ENCODE results near the gene OR51B5.
A peak's percentile ranks its signal among the peaks of the same experiment; 100 is the strongest.
"Not testable (repeated sequence)": the region's sequence is repeated elsewhere in the genome, so short reads cannot be mapped to it uniquely, and the experiment has no call there.

The OR51B5 gene

GRCh38 chr11:5366856-5367255, 23.5 kb upstream of the OR51B5 start:
- H3K4me3 ChIP-seq, result no peak overlapping the region
- no peaks in the 10 kb centered on the region for H4K20me1 ChIP-seq
- H3K4me2 ChIP-seq, result peak overlapping the region in 3 of 11 experiments; percentile 36 to 80 (median 59); a peak in 6 of 22 replicates
- no peaks in the 10 kb centered on the region for H3K36me3 ChIP-seq
- H3K9ac ChIP-seq, result no peak overlapping the region
- TF ChIP-seq Cebpa-rat (IDR thresholded peaks at IDR 0.05), result no peak
- H3K27me3 ChIP-seq, result no peaks in the 10 kb centered on the region
- 0 out of 22 replicates have a peak, but pooled peaks cover 0 to 3% (median 0%) of the 10 kb centered on the region in 11 experiments for H3K9me3 ChIP-seq (replicated peaks in 1 of 11)
- H3K4me1 ChIP-seq, result peaks cover 4 to 29% (median 13%) of the 10 kb centered on the region in 10 experiments; a peak in 16 of 20 replicates
- peak overlapping the region in 2 of 11 experiments; percentile 37 to 60; a peak in 3 of 22 replicates for H3K27ac ChIP-seq

DNA sequence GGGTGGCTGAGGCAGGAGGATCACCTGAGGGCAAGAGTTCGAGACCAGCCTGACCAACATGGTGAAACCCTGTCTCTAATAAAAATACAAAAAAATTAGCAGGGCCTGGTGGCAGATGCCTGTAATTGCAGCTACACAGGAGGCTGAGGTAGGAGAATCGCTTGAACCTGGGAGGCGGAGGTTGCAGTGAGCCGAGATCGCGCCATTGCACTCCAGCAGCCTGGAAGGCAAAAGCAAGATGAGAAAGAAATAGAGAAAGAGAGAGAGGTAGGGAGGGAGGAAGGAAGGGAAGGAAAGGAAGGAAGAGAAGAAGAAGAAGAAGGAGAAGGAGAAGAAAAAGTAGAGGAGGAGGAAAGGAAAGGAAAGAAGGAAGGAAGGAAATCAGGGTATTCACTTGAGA, 23.0 kb upstream of the OR51B5 start:
- H3K4me3 ChIP-seq; H3K36me3 ChIP-seq; H3K9me3 ChIP-seq (replicated peaks in 1 of 11); H3K9ac ChIP-seq; H4K20me1 ChIP-seq; H3K27me3 ChIP-seq: not testable (repeated sequence)
- Histone ChIP-seq H3K27ac (peak overlapping the region in 1 of 11 experiments; percentile 60; a peak in 1 of 22 replicates), H3K4me1 (peaks cover 4 to 29% (median 13%) of the 10 kb centered on the region in 10 experiments; a peak in 16 of 20 replicates), H3K4me2 (peak overlapping the region in 2 of 11 experiments; percentile 36 to 80; a peak in 3 of 22 replicates)

DNA sequence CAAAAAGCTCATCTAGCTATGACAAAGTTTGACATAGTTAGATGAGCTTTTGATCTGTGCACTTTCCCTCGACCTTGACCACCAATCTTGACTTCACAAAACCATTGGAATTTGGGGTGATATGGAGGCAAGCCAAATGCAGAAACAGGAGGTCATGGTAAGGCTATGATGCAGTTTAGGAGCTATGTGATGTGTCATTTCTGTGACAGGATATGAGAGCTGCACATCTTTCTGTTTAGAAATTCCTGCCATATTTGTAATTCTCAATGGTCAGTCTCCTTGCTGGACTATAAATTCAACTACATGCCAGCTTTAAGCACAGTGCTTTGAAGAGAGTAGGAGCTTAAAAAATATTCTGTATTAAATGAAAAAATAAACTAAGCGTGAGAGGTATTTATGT, 20.9 kb upstream of the OR51B5 start:
- H3K4me3 ChIP-seq, result no peak overlapping the region
- no peaks in the 10 kb centered on the region for H3K36me3 ChIP-seq
- H3K9me3 ChIP-seq (replicated peaks in 1 of 11), result peaks cover 0 to 5% (median 0%) of the 10 kb centered on the region in 11 experiments; a peak in 3 of 22 replicates
- H3K4me2 ChIP-seq, result peak overlapping the region in 8 of 11 experiments; percentile 12 to 55 (median 34); a peak in 12 of 22 replicates
- H4K20me1 ChIP-seq, result no peaks in the 10 kb centered on the region
- H3K27me3 ChIP-seq, result no peaks in the 10 kb centered on the region
- H3K9ac ChIP-seq, result no peak overlapping the region
- peaks cover 4 to 29% (median 13%) of the 10 kb centered on the region in 10 experiments; a peak in 16 of 20 replicates for H3K4me1 ChIP-seq
- H3K27ac ChIP-seq, result no peak overlapping the region
- no peak for TF ChIP-seq Cebpa-rat (IDR thresholded peaks at IDR 0.05)

DNA sequence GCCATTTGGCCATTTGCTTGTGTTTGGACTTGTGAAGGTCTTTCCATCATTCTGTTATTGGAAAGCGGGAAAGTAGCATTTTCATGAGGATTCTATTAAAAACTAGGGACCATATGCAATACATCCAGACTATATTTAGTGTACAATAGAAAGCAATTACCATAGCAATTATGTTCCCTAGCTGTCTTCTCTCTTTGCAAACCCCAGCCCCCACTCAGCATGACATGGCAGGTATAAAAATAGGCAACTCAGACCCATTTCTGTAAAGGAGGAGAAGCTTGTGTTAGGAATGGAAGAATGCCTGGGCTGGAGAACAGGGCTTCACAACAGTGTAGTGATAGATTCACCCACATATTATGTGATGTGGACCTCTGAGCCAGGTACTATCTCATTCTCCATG, 20.4 kb upstream of the OR51B5 start:
- H3K4me1 ChIP-seq, result peaks cover 4 to 29% (median 13%) of the 10 kb centered on the region in 10 experiments; a peak in 16 of 20 replicates
- H4K20me1 ChIP-seq, result no peaks in the 10 kb centered on the region
- H3K4me3 ChIP-seq, result no peak overlapping the region
- no peaks in the 10 kb centered on the region for H3K36me3 ChIP-seq
- H3K4me2 ChIP-seq, result peak overlapping the region in 2 of 11 experiments; percentile 39 to 55; a peak in 2 of 22 replicates
- H3K27me3 ChIP-seq, result no peaks in the 10 kb centered on the region
- H3K27ac ChIP-seq, result no peak overlapping the region
- TF ChIP-seq Cebpa-rat (IDR thresholded peaks at IDR 0.05), result no peak
- H3K9ac ChIP-seq, result no peak overlapping the region
- peaks cover 0 to 5% (median 0%) of the 10 kb centered on the region in 11 experiments; a peak in 3 of 22 replicates for H3K9me3 ChIP-seq (replicated peaks in 1 of 11)

DNA sequence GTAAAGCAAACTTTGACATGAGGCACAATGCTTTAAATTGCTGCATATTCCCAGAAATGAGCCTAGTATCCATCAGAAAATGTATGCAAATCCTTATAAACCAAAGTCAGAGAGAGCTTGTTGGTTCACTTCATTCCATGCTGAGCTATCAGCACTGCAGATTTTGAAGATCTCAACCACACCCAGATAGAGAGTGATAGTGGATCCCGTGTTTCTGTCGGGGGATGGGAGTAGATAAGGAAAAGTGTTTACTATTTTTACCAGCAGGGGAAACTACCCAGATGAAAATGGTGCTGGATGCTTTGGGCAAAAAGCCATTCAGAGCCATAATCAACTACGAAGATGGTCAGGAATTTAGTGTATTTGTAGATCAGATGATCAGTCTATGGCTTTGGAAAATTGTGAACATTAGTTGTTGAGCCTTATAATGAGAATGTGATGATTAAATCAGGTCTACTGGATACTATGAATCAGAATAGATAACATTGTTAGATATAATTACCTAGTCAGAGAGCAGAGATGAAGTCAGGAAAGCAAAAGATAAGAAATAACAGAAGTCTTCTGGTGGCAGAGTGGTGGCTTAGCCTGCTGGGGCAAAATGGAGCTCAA, 18.8 kb upstream of the OR51B5 start:
- Histone ChIP-seq H3K27ac (no peak overlapping the region), H3K9ac (no peak overlapping the region), H3K4me1 (peaks cover 4 to 14% (median 10%) of the 10 kb centered on the region in 10 experiments; a peak in 16 of 20 replicates), H3K36me3 (no peaks in the 10 kb centered on the region), H4K20me1 (no peaks in the 10 kb centered on the region), H3K4me3 (no peak overlapping the region), H3K9me3 (replicated peaks in 1 of 11) (peaks cover 0 to 5% (median 0%) of the 10 kb centered on the region in 11 experiments; a peak in 3 of 22 replicates), H3K4me2 (no peak overlapping the region), H3K27me3 (no peaks in the 10 kb centered on the region)
- no peak for TF ChIP-seq Cebpa-rat (IDR thresholded peaks at IDR 0.05)

DNA sequence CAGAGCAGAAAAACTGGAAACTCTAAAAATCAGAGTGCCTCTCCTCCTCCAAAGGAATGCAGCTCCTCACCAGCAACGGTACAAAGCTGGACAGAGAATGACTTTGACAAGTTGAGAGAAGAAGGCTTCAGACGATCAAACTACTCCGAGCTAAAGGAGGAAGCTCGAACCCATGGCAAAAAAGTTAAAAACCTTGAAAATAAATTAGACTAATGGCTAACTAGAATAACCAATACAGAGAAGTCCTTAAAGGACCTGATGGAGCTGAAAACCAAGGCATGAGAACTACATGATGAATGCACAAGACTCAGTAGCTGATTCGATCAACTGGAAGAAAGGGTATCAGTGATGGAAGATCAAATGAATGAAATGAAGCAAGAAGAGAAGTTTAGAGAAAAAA, 12.7 kb upstream of the OR51B5 start:
- H3K27me3 ChIP-seq; H3K9ac ChIP-seq; H3K4me1 ChIP-seq; H3K4me3 ChIP-seq; H4K20me1 ChIP-seq; H3K4me2 ChIP-seq; H3K27ac ChIP-seq; H3K36me3 ChIP-seq; H3K9me3 ChIP-seq (replicated peaks in 1 of 11): not testable (repeated sequence)

DNA sequence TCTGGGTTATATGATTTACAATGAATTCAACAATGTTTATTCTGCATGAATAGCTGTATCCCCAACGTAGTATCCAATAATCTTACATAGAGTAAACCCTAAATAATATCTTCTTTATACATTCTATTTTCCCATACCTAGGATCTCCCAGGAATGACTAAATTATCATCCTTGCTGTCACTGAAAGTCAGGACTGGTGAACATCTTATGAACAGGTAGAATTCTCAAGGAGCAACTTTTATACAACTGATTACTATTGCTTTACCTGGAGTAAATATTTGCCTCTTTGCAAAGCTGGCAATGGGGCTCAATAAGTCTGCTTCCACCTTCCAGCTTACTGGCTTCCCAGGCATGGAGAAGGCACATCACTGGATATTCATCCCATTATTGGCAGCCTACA, 7.9 kb upstream of the OR51B5 start, which contains the start of gene OR51B6:
TSS of gene OR51B6 (plus strand) at position 301 of the 400 bp plus-strand sequence. CDS start at position 301, 0 bp downstream.
- Histone ChIP-seq H3K4me1 (no peaks in the 10 kb centered on the region), H3K4me2 (no peak within 1 kb of the TSS), H4K20me1 (no peaks in the 10 kb centered on the region), H3K9me3 (replicated peaks in 1 of 11) (no peaks in the 10 kb centered on the region), H3K36me3 (no peaks in the 10 kb centered on the region), H3K27me3 (no peaks in the 10 kb centered on the region), H3K9ac (no peak within 1 kb of the TSS), H3K4me3 (no peak within 1 kb of the TSS), H3K27ac (no peak within 1 kb of the TSS)
- TF ChIP-seq Cebpa-rat (IDR thresholded peaks at IDR 0.05), result no peak

DNA sequence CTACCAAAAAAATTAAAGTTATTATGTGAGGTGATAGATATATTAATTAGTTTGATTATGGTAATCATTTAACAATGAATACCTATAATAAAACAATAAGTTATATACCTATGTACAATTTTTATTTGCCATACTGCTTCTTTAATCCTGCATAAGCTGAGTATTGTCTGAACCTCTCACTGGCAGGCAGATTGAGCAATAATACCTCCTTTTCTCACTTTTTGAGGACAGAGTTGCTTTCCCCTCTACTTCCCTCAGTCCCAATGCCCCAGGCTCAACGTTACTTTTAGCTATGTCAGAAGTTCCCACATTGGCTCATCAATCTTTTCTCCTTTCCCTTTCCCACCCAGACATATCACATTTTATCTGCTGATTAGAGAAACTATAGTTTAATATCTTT, 6.2 kb upstream of the OR51B5 start:
- H3K9me3 ChIP-seq (replicated peaks in 1 of 11), result no peaks in the 10 kb centered on the region
- no peaks in the 10 kb centered on the region for H3K27me3 ChIP-seq
- no peaks in the 10 kb centered on the region for H4K20me1 ChIP-seq
- H3K4me2 ChIP-seq, result no peak overlapping the region
- no peak for TF ChIP-seq Cebpa-rat (IDR thresholded peaks at IDR 0.05)
- no peaks in the 10 kb centered on the region for H3K4me1 ChIP-seq
- no peak overlapping the region for H3K27ac ChIP-seq
- no peak overlapping the region for H3K4me3 ChIP-seq
- no peak overlapping the region for H3K9ac ChIP-seq
- no peaks in the 10 kb centered on the region for H3K36me3 ChIP-seq

- no peaks in the 10 kb centered on the region for H3K36me3 ChIP-seq
- H3K4me1 ChIP-seq, result no peaks in the 10 kb centered on the region
- no peaks in the 10 kb centered on the region for H3K27me3 ChIP-seq
- no peak overlapping the region for H3K27ac ChIP-seq
- no peak overlapping the region for H3K4me3 ChIP-seq
- H3K9me3 ChIP-seq (replicated peaks in 1 of 11), result no peaks in the 10 kb centered on the region
- H3K9ac ChIP-seq, result no peak overlapping the region
- TF ChIP-seq Cebpa-rat (IDR thresholded peaks at IDR 0.05), result no peak
- no peaks in the 10 kb centered on the region for H4K20me1 ChIP-seq
- H3K4me2 ChIP-seq, result no peak overlapping the region
Observed at GRCh38 chr11:5348551-5349194, 5.3 kb upstream of the OR51B5 start.
